Measurements from ENCODE around the gene VWA5B2. TPM values are rescaled to one million over a fixed set of nuclear protein-coding genes. Genes with fewer than 3 reads are reported as not detected.

Gene VWA5B2
- total RNA-seq, 1 experiment from 2014 or later = 2.7 TPM

- peaks cover 43% of the 10 kb centered on the region for H3K27me3 Mint-ChIP-seq (ENCODE audit: low read depth)
- no peak overlapping the region for H3K4me3 Mint-ChIP-seq
- H3K27me3 ChIP-seq (ENCODE audit: insufficient read depth, low read length) = peaks cover 10% of the 10 kb centered on the region; the same call in 1 of the 2 replicates
These were observed 27.9 kb downstream of the VWA5B2 start for GRCh38 chr3:184257083-184257915.

More at GRCh38 chr3:184257083-184257915, 27.9 kb downstream of the VWA5B2 start:
- no peak overlapping the region for H3K4ac ChIP-seq (ENCODE audit: low read depth, low read length)
- no peak overlapping the region for H3K18ac ChIP-seq (ENCODE audit: insufficient read length, low read depth, low read length)
- Mint-ChIP-seq H3K27ac (no peak overlapping the region; a peak in 1 of 7 replicates), H3K36me3 (ENCODE audit: insufficient read depth in 1 of 3, low read depth in 3 of 3) (peaks cover 0 to 8% (median 0%) of the 10 kb centered on the region in 3 experiments; a peak in 2 of 7 replicates), H3K9me3 (no peaks in the 10 kb centered on the region), H3K4me1 (peaks cover 14 to 16% of the 10 kb centered on the region in 2 experiments)
- H2BK5ac ChIP-seq (ENCODE audit: insufficient read length, low read length) = no peak overlapping the region
- H2AFZ ChIP-seq (ENCODE audit: low read length) = no peak overlapping the region
- H4K8ac ChIP-seq (replicated peaks; ENCODE audit: insufficient read length, low read depth, low read length) = no peak overlapping the region
- no peak overlapping the region for H2BK15ac ChIP-seq (ENCODE audit: low read depth, low read length)
- H4K20me1 ChIP-seq (ENCODE audit: control insufficient read depth, insufficient read depth, insufficient read length) = no peaks in the 10 kb centered on the region
- H3K23ac ChIP-seq (ENCODE audit: insufficient read length, low read depth, low read length) = no peak overlapping the region
- no peak overlapping the region for H2AK5ac ChIP-seq (ENCODE audit: insufficient read length, low read length)
- no peak overlapping the region for H3T11ph ChIP-seq (ENCODE audit: low read length)
- no peak overlapping the region for H4K5ac ChIP-seq (ENCODE audit: insufficient read length, low read depth, low read length)
- no peaks in the 10 kb centered on the region for H3K9me3 ChIP-seq (ENCODE audit: control insufficient read depth, low read depth, low read length)
- no peaks in the 10 kb centered on the region for H3K79me2 ChIP-seq (ENCODE audit: insufficient read depth, low read length)
- H3K27ac ChIP-seq (ENCODE audit: insufficient read length, low read depth, low read length) = no peak overlapping the region
- no peak for DNase-seq
- H3K9ac ChIP-seq (ENCODE audit: extremely low read depth, insufficient read length, low read length) = no peak overlapping the region
- no peak overlapping the region for H2BK12ac ChIP-seq (ENCODE audit: insufficient read length, low read depth, low read length)
- H3K23me2 ChIP-seq (ENCODE audit: insufficient read length, low read depth, low read length, poor library complexity, severe bottlenecking) = peaks cover 17% of the 10 kb centered on the region
- no peak overlapping the region for H2BK20ac ChIP-seq (ENCODE audit: low read depth, low read length, poor library complexity, severe bottlenecking)
- no peaks in the 10 kb centered on the region for H3K4me1 ChIP-seq (ENCODE audit: insufficient read depth, low read length)
- H3K4me2 ChIP-seq (ENCODE audit: insufficient read depth, insufficient read length, low read length) = no peak overlapping the region
- H2BK120ac ChIP-seq (ENCODE audit: low read depth, low read length, poor library complexity, severe bottlenecking) = no peak overlapping the region
- H3K56ac ChIP-seq (ENCODE audit: insufficient read length, low read depth, low read length) = no peak overlapping the region
- no peak overlapping the region for H4K91ac ChIP-seq (ENCODE audit: insufficient read length, low read depth, low read length)
- no peak for TF ChIP-seq CTCF (conservative IDR thresholded peaks at IDR 0.05)
- no peaks in the 10 kb centered on the region for H3K79me1 ChIP-seq (ENCODE audit: insufficient read depth, low read depth, low read length, poor library complexity, severe bottlenecking)
- no CpG with 5 or more reads among the region's 23 CpGs for WGBS (ENCODE audit: extremely low coverage, insufficient read length, low lambda C conversion rate)
- H3K14ac ChIP-seq (ENCODE audit: insufficient read depth, low read length) = no peak overlapping the region
